GM19328 (cell line): Measurements from ENCODE around the gene MS4A4A.
"Not testable (repeated sequence)": the region's sequence is repeated elsewhere in the genome, so short reads cannot be mapped to it uniquely, and the experiment has no call there.

Experiments
- ATAC-seq: cut with Tn5 transposase; IDR thresholded peaks from one replicate; pipeline ENCODE4 v1.9.1; 2021; ENCODE audit warnings: mild to moderate bottlenecking, moderate library complexity; ENCODE audit not compliant: unreplicated experiment

The MS4A4A gene

GRCh38 chr11:60280412-60280811 lies at the start of gene MS4A4A:
Gene MS4A4A (plus strand): TSS chr11:60280666. CDS start chr11:60280676, 10 bp downstream.
- no peak for ATAC-seq

- ATAC-seq: no peak
Measured at GRCh38 chr11:60230681-60231080, 49.8 kb upstream of the MS4A4A start.

- ATAC-seq: no peak
Measured at GRCh38 chr11:60235321-60235720, 45.1 kb upstream of the MS4A4A start.

GRCh38 chr11:60240662-60241061 lies 39.8 kb upstream of the MS4A4A start:
- ATAC-seq: no peak

GRCh38 chr11:60241786-60242185 lies 38.7 kb upstream of the MS4A4A start:
- no peak for ATAC-seq

GRCh38 chr11:60242740-60243239 lies 37.7 kb upstream of the MS4A4A start, which contains the start of gene MS4A4E:
Gene MS4A4E (minus strand): TSS chr11:60243137. CDS start chr11:60230055, 13,082 bp downstream.
- ATAC-seq: no peak

- no peak for ATAC-seq
Measured at GRCh38 chr11:60251485-60252212, 28.8 kb upstream of the MS4A4A start.

- no peak for ATAC-seq
Measured at GRCh38 chr11:60252213-60253108, 28.0 kb upstream of the MS4A4A start.

- ATAC-seq: no peak
Measured at GRCh38 chr11:60257956-60258722, 22.3 kb upstream of the MS4A4A start.

GRCh38 chr11:60261014-60261413 lies 19.5 kb upstream of the MS4A4A start:
- ATAC-seq: no peak

- no peak for ATAC-seq
Measured at GRCh38 chr11:60263402-60263801, 17.1 kb upstream of the MS4A4A start.

- ATAC-seq: no peak
Measured at GRCh38 chr11:60264644-60265043, 15.8 kb upstream of the MS4A4A start.

GRCh38 chr11:60265373-60266214 lies 14.9 kb upstream of the MS4A4A start:
- ATAC-seq: no peak

- ATAC-seq: no peak
Measured at GRCh38 chr11:60274416-60274815, 6.0 kb upstream of the MS4A4A start.

GRCh38 chr11:60281485-60281884 lies 1.0 kb downstream of the MS4A4A start:
- no peak for ATAC-seq

- no peak for ATAC-seq
Measured at GRCh38 chr11:60282286-60282685, 1.8 kb downstream of the MS4A4A start.

- not testable (repeated sequence) for ATAC-seq
Measured at GRCh38 chr11:60285411-60286126, 5.1 kb downstream of the MS4A4A start.

GRCh38 chr11:60288531-60288930 lies 8.1 kb downstream of the MS4A4A start:
- no peak for ATAC-seq

- ATAC-seq: no peak
Measured at GRCh38 chr11:60292145-60292544, 11.7 kb downstream of the MS4A4A start.
